Measurements from ENCODE around the gene RPUSD4.
"Not testable (repeated sequence)": the region's sequence is repeated elsewhere in the genome, so short reads cannot be mapped to it uniquely, and the experiment has no call there.

RPUSD4 gene, protein sequence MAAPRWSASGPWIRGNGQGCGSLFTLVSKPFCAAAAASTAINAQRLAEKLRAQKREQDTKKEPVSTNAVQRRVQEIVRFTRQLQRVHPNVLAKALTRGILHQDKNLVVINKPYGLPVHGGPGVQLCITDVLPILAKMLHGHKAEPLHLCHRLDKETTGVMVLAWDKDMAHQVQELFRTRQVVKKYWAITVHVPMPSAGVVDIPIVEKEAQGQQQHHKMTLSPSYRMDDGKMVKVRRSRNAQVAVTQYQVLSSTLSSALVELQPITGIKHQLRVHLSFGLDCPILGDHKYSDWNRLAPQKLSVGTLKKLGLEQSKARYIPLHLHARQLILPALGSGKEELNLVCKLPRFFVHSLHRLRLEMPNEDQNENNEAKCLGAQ

GRCh38 chr11:126211236-126212088 is at the start of gene RPUSD4, which contains the start of gene FAM118B:
TSS of gene RPUSD4 (minus strand) at chr11:126211650. CDS start at chr11:126211638, 12 bp downstream.
TSS of gene FAM118B (plus strand) at chr11:126211782. CDS start at chr11:126235002, 23,220 bp downstream.
- DNase-seq, result peak; percentile 96

DNA sequence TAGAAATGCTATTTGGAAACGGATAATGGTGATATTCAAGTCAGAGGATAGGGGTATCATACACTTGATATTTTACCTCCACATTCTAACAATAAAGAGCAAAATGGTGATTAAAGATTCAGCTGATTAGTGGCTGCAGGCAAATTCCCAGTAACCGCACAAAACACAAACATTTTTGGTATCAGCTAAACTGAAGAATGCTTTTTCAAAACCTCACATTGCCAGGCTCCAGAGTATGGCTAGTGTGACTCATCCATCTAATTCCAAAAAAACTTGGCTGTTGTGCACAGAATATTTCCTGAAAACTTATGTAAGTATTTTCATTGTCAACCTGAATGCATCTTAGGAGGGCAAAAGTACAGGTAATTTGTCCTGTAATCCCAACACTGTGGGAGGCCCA is 46.3 kb upstream of the RPUSD4 start:
- no peak for DNase-seq

DNA sequence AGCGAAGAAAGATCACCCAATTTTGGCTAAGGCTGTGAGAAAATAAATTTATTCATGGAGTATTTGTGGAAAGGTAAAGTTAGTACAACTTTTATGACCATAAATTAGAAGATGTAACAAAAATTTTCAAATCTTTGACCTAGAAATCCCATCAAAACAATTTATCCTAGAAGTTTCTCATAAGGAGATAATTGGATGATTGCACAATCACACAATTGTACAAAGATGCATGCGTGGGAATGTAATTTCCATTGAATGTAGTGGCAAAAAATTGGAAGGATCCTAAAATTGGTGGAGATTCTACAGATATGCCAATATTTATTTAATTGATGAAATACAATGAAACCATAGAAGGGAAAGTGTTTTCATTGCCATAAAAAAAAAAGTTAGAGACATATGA is 45.7 kb upstream of the RPUSD4 start:
- DNase-seq, result no peak

DNA sequence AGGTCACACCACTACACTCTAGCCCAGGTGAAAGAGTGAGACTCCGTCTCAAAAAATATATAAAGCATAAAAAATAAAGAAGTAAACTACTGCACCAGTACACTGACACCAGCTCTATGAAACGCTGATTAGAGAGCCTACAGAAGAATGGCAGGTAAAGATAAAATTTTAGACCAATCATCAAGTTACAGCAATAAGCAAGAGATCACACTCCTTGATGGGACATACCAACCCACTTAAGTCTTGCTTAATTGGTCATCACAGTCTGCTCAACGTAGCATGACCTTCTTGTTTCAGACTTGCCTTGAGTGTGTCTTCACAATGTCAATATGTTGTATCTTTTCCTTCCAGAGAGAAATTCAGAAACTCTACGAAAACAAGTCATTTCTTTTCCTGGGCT is 44.8 kb upstream of the RPUSD4 start:
- DNase-seq, result no peak

DNA sequence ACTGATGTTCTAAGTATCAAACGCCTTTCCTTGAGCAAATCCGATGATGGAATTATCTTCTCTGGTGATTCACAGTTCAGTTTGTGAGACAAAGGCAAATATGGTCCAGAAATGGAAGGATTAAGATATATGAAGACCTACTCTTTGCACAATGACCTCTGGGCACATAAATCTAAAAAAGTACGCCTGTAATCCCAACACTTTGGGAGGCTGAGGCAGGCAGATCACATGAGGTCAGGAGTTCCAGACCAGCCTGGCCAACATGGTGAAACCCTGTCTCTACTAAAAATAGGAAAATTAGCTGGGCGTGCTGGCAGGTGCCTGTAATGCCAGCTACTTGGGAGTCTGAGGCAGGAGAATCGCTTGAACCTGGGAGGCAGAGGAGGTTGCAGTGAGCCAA is 44.1 kb upstream of the RPUSD4 start:
- DNase-seq, result not testable (repeated sequence)

DNA sequence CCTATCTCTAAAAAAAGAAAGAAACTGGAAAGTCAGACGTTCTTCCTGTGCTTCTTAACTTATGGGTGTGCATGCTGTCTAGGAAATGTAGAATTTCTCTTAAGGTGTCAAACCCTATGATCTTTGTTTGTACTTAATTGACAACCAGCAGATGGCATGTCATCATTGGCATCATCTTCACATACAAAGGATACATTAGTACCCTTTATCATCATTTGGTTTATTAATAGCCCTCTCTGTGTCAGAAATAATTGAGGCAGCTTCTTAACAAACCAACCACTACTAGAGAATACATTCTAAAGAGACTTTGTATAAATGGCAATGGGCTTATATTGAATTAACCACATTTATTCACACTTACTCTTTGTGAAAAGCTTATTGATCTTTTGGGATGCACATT is 43.4 kb upstream of the RPUSD4 start:
- DNase-seq, result no peak

DNA sequence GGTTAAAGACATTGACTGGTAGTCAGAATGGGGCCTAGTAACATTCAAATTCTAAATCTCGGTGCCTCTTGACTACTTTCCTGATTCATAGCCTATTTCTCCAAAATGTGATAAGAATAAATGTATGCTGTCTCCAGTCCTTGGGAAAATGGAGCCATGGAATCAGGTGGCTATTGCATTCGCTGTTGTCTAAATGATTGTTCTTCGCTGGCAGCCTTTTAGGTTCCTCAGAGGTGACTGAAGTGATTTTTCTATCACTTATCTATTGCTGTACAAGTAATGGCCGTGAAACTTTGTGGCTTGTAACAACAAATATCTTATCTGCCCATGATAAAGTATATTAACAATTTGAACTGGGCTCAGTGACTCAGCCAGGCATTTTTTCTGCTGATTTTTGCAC is 41.8 kb upstream of the RPUSD4 start:
- DNase-seq, result no peak

- no peak for DNase-seq
Observed at GRCh38 chr11:126246636-126247035, 35.2 kb upstream of the RPUSD4 start.

GRCh38 chr11:126233391-126233790 is 21.9 kb upstream of the RPUSD4 start:
- DNase-seq, result no peak

DNA sequence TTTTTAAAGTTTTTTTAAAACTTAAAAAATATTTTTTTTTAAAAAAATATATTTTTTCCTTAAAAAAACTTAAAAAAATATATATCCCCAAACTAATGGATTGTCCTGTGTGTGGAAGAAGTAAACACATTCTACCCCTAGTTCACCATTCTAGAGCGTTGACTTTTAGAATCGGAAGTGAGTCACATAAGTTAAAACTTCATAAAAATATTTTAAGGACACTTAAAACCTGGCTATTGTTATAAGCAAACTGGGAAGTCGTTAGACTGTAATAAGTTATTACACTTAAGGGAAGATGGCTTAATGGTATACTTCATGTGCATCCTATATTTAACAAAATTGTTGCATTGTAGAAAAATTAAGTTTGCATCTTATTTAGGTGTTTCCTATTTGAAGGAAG is 21.2 kb upstream of the RPUSD4 start:
- no peak for DNase-seq

DNA sequence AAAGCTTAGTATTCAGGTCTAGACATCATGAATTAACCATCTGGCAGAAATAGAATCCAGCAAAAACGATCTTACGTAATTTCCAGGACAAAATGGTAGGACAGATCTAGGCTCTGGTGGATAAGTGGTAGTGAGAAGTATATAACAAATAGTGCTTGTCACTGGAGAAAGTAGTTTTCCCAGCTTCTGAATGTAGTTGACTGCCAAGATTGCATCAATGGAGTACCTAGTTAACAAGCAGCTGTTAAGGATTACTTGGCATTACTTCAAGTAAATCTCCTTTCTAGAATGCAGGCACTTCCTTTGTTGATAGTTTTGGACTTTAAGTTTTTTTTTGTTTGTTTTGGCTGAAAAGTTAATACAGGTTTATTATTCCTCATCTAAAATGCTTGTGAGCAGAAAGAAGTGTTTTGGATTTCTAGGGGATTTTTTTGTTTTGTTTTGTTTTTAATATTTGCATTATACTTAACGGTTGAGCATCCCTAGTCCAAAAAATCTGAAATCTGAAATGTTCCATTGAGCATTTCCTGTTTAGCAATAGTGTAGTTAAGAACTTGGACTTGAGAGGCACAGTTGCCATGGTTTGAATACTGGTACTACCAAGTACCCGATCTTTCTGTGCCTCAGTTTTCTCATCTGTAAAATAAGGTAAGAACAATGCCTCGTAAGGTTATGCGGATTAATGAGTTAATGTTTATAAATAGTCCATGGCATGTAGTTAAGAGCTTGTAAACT is 20.4 kb upstream of the RPUSD4 start:
- no peak for DNase-seq

GRCh38 chr11:126229858-126230540 is 18.5 kb upstream of the RPUSD4 start:
- DNase-seq, result no peak

DNA sequence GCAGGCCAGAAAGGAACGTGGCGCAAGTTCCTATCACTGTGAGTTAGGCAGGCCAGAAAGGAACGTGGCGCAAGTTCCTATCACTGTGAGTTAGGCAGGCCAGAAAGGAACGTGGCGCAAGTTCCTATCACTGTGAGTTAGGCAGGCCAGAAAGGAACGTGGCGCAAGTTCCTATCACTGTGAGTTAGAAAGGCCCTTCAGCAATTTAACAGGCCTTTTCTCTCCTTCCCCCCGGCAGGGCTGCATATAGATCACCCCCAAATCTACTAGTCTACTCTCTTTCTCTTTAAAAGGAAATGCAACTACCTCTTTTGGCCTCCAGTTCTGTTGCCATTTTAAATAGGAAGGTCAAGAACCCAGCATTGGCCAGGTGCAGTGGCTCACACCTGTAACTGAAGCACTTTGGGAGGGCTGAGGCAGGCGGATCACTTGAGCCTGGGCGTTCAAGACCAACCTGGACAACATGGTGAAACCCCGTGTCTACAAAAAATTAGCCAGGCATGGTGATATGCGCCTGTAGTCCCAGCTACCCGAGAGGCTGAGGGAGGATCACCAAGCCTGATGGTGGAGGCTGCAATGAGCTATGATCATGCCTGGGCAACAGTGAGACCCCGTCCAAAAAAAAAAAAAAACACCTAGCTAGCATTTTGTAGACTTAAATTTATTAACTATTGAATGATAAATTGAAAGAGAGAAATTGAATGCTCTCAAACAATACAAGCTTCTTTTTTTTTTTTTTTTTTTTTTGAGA is 15.1 kb upstream of the RPUSD4 start:
- no peak for DNase-seq

DNA sequence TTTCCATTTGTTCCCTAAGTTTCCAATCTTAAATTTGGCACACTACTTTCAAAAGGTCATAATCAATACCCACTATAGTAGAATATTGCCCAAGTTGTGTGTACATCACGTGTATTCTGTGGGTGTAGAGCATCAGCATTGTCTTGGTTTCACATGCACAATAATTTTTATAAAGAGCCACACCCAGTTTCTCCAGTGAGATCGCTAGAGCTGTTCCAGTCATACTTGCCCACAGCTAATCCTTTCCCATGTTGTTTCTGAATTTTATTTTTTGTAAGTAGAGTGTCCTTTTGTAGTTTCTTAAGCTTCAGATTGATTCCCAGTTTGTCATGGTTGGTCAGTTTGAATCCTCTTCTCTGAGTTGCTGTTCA is 13.8 kb upstream of the RPUSD4 start:
- DNase-seq, result no peak

GRCh38 chr11:126224647-126225294 is 13.3 kb upstream of the RPUSD4 start:
- DNase-seq, result no peak

- no peak for DNase-seq
Observed at GRCh38 chr11:126219547-126219946, 8.1 kb upstream of the RPUSD4 start.

DNA sequence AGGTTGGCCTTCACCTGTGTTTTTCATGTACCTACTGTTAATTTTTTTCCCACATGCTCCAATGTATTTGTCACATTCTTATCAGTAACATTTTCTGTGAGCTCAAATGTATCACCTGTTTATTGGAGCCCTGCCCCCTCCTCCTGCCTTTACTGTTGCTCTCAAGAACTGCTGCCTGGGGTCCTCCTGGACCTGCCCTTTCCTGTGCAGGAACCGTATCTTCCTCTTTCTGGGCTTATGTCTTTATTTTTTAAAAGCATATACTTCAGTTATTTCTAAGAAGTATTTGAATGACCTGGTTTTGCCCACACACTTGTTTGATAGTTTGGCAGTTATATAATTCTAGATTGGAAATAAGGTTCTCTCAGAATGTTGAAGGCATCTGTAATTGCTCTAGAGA is 6.0 kb upstream of the RPUSD4 start:
- DNase-seq, result no peak

DNA sequence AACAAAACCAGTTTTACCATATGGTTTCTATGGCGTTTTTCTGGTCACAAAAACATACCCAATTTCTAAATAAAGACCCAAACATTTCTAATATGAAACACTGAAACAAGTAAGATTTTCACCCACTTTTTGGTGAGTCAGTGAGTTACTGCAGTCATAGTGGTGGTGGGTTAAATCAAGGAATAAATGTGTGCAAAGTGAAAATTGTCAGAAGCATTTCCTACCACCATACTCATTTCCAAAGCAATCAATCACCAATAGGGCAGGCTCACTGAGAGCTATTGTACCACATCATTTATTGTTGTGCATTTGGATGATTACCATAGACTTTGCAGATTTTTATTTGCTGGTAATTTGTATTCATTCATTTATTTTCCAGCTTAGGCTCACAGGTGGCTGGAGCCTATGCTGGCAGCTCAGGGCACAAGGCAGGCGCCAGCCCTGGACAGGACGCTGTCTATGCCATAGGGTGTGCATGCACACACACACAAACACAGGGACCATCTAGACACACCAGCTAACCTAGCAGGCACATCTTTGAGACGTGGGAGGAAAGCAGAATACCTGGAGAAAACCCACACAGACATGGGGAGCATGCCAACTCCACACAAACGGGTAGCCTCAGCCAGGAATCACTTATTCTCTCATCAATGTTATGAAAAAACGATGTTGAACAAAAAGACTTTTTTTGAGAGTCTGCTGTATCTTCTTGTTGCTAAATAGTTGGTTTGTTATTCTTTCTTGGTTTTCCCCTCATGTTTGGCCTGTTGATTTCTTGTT is 5.3 kb upstream of the RPUSD4 start:
- no peak for DNase-seq

DNA sequence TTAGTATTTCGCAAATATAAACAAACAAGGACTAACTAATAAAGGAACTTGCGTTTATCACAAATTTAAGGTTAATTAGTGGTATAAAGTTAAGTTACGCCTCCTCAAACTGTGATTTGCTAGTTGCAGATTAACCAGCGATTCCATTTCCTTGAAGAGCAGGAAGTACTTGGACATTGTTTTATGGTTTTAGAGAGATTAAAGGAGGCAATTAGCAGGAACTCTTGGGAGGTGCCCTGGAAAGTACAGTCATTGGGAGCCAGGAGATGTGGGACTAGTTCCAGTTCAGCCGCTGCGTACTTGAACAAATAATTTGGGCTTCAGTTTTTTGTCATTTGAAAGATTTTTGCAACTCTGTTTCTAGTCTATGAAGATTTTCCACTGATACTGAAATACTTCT is 3.4 kb upstream of the RPUSD4 start:
- no peak for DNase-seq

- DNase-seq, result no peak
Observed at GRCh38 chr11:126214441-126214840, 3.0 kb upstream of the RPUSD4 start.

All from midbrain (tissue), 1 donor.